RWPE1 (cell line): ENCODE data around the gene AMPD2.

Source experiments
- CTCF ChIA-PET: fragments of 350-600 bp; sonication (Branson Sonifier 250); formaldehyde crosslinking; extraction: SDS; loops from one replicate; lab custom pipeline; 2021; lab: Yijun Ruan, JAX
- POLR2A ChIA-PET: fragments of 400-600 bp; formaldehyde crosslinking; extraction: SDS; loops from one replicate; lab custom pipeline; 2020; ENCODE audit warnings: antibody characterized with exemption; ENCODE audit not compliant: low non-redundant PET; lab: Yijun Ruan, JAX
- DNase-seq: peaks from one replicate; pipeline ENCODE4 v3.0.0; 2012; ENCODE audit warnings: low spot score
- H3K27ac ChIP-seq: fragments of 450-650 bp; 2 replicates; pipeline ENCODE4 v1.5.1; 2017
- TF ChIP-seq, protein P1 (sequence below): fragments of 450-650 bp; conservative IDR thresholded peaks from 2 replicates; pipeline ENCODE4 v1.5.1; 2017; ENCODE audit warnings: low read depth, mild to moderate bottlenecking

The AMPD2 gene

DNA sequence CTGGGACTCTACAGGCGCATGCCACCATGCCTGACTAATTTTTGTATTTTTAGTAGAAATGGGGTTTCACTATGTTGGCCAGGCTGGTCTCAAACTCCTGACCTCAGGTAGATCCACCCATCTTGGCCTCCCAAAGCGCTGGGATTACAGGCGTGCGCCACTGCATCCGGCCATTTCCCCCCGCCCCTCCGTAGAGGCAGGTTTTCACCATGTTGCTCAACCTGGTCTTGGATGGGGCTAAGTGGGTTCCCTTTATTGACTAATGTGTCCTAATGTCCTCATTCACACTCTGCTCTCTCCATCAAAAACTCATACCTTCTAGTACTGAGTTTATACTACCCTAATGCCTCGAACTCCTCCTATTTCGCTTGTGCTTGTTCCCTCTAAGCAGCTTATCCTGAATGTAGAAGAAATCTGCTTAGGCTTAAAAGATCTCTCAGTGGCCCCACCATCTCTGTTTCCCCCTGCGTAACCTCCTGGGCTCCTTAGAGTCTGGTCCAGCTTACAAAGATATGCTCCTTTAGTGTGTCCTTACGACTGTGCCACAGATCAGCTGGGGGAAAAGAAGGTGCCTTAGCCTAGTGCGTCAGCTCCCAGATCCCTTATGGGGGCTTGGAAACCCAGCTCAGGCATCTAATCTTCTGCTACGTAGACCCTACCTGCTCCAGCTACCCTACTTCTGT is 8.2 kb upstream of the AMPD2 start:
- no peak overlapping the region for H3K27ac ChIP-seq
- POLR2A ChIA-PET = no interaction called here
- no peak for DNase-seq
- CTCF ChIA-PET = no interaction called here
- TF ChIP-seq, protein P1, sequence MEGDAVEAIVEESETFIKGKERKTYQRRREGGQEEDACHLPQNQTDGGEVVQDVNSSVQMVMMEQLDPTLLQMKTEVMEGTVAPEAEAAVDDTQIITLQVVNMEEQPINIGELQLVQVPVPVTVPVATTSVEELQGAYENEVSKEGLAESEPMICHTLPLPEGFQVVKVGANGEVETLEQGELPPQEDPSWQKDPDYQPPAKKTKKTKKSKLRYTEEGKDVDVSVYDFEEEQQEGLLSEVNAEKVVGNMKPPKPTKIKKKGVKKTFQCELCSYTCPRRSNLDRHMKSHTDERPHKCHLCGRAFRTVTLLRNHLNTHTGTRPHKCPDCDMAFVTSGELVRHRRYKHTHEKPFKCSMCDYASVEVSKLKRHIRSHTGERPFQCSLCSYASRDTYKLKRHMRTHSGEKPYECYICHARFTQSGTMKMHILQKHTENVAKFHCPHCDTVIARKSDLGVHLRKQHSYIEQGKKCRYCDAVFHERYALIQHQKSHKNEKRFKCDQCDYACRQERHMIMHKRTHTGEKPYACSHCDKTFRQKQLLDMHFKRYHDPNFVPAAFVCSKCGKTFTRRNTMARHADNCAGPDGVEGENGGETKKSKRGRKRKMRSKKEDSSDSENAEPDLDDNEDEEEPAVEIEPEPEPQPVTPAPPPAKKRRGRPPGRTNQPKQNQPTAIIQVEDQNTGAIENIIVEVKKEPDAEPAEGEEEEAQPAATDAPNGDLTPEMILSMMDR = no peak

DNA sequence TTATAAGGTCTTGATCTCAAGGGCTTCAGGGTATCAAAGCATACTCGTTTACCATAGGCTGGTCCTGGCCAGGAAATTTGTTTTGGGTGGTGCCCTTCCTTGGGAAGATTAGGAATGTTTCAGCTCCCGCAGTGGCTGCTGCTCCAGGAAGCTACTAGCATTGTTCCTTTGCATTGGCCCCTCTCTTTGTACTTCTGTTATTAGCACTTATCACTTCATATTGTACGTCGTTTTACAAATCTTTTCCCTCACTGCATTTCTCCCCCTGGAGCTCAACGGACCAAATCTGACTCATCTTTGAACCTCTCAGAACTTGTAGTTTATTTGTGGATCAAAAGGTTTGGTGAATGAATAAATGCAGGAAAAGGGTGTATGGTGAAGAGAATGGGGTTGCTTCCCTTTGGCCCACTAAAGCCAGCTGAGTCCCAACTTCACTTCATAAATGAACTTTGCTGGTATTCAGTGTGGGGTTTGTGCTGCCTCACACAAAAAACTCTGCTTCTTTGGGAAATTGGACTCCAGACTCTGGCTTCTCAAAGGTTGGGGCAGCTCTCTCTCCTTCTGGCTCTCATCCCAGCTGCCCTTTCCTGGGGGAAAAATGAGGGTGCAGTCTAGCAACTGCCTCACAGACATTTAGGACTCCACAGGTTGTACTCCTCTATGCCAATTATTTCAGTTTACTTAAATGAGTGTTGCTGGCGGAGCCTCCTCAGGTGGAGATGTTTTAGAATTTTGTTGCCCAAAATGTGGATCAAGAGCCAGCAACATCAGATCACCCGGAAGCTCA is 6.1 kb upstream of the AMPD2 start:
- TF ChIP-seq, protein P1 = no peak
- H3K27ac ChIP-seq = no peak overlapping the region
- DNase-seq = no peak
- POLR2A ChIA-PET = interaction anchor here (0.6 kb wide), 1 partner anchor 386 kb away, joined by 3 read pairs; no protein-coding TSS in a partner anchor
- CTCF ChIA-PET = interaction anchor here (0.6 to 1.3 kb wide), 3 partner anchors 27 to 109 kb away, joined by 3 to 4 read pairs (median 3); no protein-coding TSS in a partner anchor

GRCh38 chr1:109615879-109616278 is 3.8 kb upstream of the AMPD2 start:
- DNase-seq = no peak
- CTCF ChIA-PET = interaction anchor here (2.0 kb wide), 1 partner anchor 24 kb away, joined by 4 read pairs; no protein-coding TSS in a partner anchor
- TF ChIP-seq, protein P1 = no peak
- H3K27ac ChIP-seq = no peak overlapping the region
- POLR2A ChIA-PET = no interaction called here

- no peak for DNase-seq
- TF ChIP-seq, protein P1 = no peak
- ChIA-PET POLR2A (no interaction called here), CTCF (interaction anchor here (0.6 to 2.0 kb wide), 2 partner anchors 24 to 84 kb away, joined by 3 to 4 read pairs; no protein-coding TSS in a partner anchor)
- no peak overlapping the region for H3K27ac ChIP-seq
Observed at GRCh38 chr1:109616391-109616790, 3.2 kb upstream of the AMPD2 start.

GRCh38 chr1:109617291-109617801 is 2.3 kb upstream of the AMPD2 start:
- CTCF ChIA-PET = interaction anchor here (0.8 to 2.0 kb wide), 2 partner anchors 23 to 72 kb away, joined by 3 to 4 read pairs; no protein-coding TSS in a partner anchor
- peak overlapping the region; percentile 50; the same call in 1 of the 2 replicates for H3K27ac ChIP-seq
- POLR2A ChIA-PET = no interaction called here
- DNase-seq = peak; percentile 78
- TF ChIP-seq, protein P1 = no peak
